ENCODE measurements around the gene SV2C.

- TF ChIP-seq CTCF (IDR thresholded peaks at IDR 0.05) (no peak), POLR2A (IDR thresholded peaks at IDR 0.05) (no peak)
Observed at GRCh38 chr5:76197726-76198125, 114.5 kb downstream of the SV2C start.
